Measurements from ENCODE around the gene CASZ1. TPM values are rescaled to one million over a fixed set of nuclear protein-coding genes. Genes with fewer than 3 reads are reported as not detected.

The CASZ1 gene
- total and polyA plus RNA-seq, 4 donors, result 3.4 to 39.0 (median 13.8) TPM

GRCh38 chr1:10615932-10616671 is 180.3 kb downstream of the CASZ1 start:
- Histone ChIP-seq H3K4me3 (ENCODE audit: low read length in 2 of 2) (no peak overlapping the region), H3K36me3 (ENCODE audit: control insufficient read depth in 1 of 2, insufficient read depth in 2 of 2, low read length in 1 of 2) (no peaks in the 10 kb centered on the region), H3K27me3 (ENCODE audit: control insufficient read depth in 1 of 2, insufficient read depth in 2 of 2, low read length in 1 of 2) (no peaks in the 10 kb centered on the region), H3K27ac (ENCODE audit: low read depth in 1 of 2, low read length in 2 of 2) (no peak overlapping the region), H3K9me3 (ENCODE audit: control insufficient read depth, low read length) (no peaks in the 10 kb centered on the region), H3K4me1 (ENCODE audit: control insufficient read depth in 1 of 2, insufficient read depth in 2 of 2, low read length in 2 of 2) (no peaks in the 10 kb centered on the region)
- ATAC-seq (ENCODE audit: low FRiP score), result no peak
- WGBS, 2 donors, result 85 to 90% methylated on average over 27 of the region's 27 CpGs
- no peak for DNase-seq
- intact Hi-C loops (cut with DNase I), result no loop called here

GRCh38 chr1:10615332-10615731 is 181.1 kb downstream of the CASZ1 start:
- no peak overlapping the region for H3K4me3 ChIP-seq (ENCODE audit: low read length in 2 of 2)
- DNase-seq (no peak), ATAC-seq (ENCODE audit: low FRiP score) (no peak)
- H3K27me3 ChIP-seq (ENCODE audit: control insufficient read depth in 1 of 2, insufficient read depth in 2 of 2, low read length in 1 of 2), result no peaks in the 10 kb centered on the region
- no peaks in the 10 kb centered on the region for H3K4me1 ChIP-seq (ENCODE audit: control insufficient read depth in 1 of 2, insufficient read depth in 2 of 2, low read length in 2 of 2)
- no peaks in the 10 kb centered on the region for H3K9me3 ChIP-seq (ENCODE audit: control insufficient read depth, low read length)
- H3K27ac ChIP-seq (ENCODE audit: low read depth in 1 of 2, low read length in 2 of 2), result no peak overlapping the region
- no peaks in the 10 kb centered on the region for H3K36me3 ChIP-seq (ENCODE audit: control insufficient read depth in 1 of 2, insufficient read depth in 2 of 2, low read length in 1 of 2)
- 93 to 95% methylated on average over 13 of the region's 13 CpGs for WGBS, 2 donors
- intact Hi-C loops (cut with DNase I), result no loop called here

- WGBS, 2 donors, result 95 to 96% methylated on average over 18 of the region's 18 CpGs
- DNase-seq (no peak), ATAC-seq (ENCODE audit: low FRiP score) (no peak)
- Histone ChIP-seq H3K4me3 (ENCODE audit: low read length in 2 of 2) (no peak overlapping the region), H3K27me3 (ENCODE audit: control insufficient read depth in 1 of 2, insufficient read depth in 2 of 2, low read length in 1 of 2) (no peaks in the 10 kb centered on the region), H3K4me1 (ENCODE audit: control insufficient read depth in 1 of 2, insufficient read depth in 2 of 2, low read length in 2 of 2) (no peaks in the 10 kb centered on the region), H3K27ac (ENCODE audit: low read depth in 1 of 2, low read length in 2 of 2) (no peak overlapping the region), H3K36me3 (ENCODE audit: control insufficient read depth in 1 of 2, insufficient read depth in 2 of 2, low read length in 1 of 2) (no peaks in the 10 kb centered on the region), H3K9me3 (ENCODE audit: control insufficient read depth, low read length) (no peaks in the 10 kb centered on the region)
- intact Hi-C loops (cut with DNase I), result no loop called here
These were observed 181.8 kb downstream of the CASZ1 start for GRCh38 chr1:10614377-10615225.

GRCh38 chr1:10613861-10614260 is 182.6 kb downstream of the CASZ1 start:
- Histone ChIP-seq H3K9me3 (ENCODE audit: control insufficient read depth, low read length) (no peaks in the 10 kb centered on the region), H3K36me3 (ENCODE audit: control insufficient read depth in 1 of 2, insufficient read depth in 2 of 2, low read length in 1 of 2) (no peaks in the 10 kb centered on the region), H3K27ac (ENCODE audit: low read depth in 1 of 2, low read length in 2 of 2) (no peak overlapping the region), H3K27me3 (ENCODE audit: control insufficient read depth in 1 of 2, insufficient read depth in 2 of 2, low read length in 1 of 2) (no peaks in the 10 kb centered on the region), H3K4me3 (ENCODE audit: low read length in 2 of 2) (no peak overlapping the region), H3K4me1 (ENCODE audit: control insufficient read depth in 1 of 2, insufficient read depth in 2 of 2, low read length in 2 of 2) (no peaks in the 10 kb centered on the region)
- WGBS, 2 donors, result 90 to 93% methylated on average over 8 of the region's 8 CpGs
- ATAC-seq (ENCODE audit: low FRiP score), result no peak
- DNase-seq, result no peak
- intact Hi-C loops (cut with DNase I), result no loop called here

- DNase-seq (no peak), ATAC-seq (ENCODE audit: low FRiP score) (no peak)
- H3K9me3 ChIP-seq (ENCODE audit: control insufficient read depth, low read length), result no peaks in the 10 kb centered on the region
- H3K4me3 ChIP-seq (ENCODE audit: low read length in 2 of 2), result no peak overlapping the region
- WGBS, 2 donors, result 97 to 98% methylated on average over 10 of the region's 10 CpGs
- H3K27ac ChIP-seq (ENCODE audit: low read depth in 1 of 2, low read length in 2 of 2), result no peak overlapping the region
- H3K4me1 ChIP-seq (ENCODE audit: control insufficient read depth in 1 of 2, insufficient read depth in 2 of 2, low read length in 2 of 2), result no peaks in the 10 kb centered on the region
- H3K36me3 ChIP-seq (ENCODE audit: control insufficient read depth in 1 of 2, insufficient read depth in 2 of 2, low read length in 1 of 2), result no peaks in the 10 kb centered on the region
- intact Hi-C loops (cut with DNase I), result no loop called here
- H3K27me3 ChIP-seq (ENCODE audit: control insufficient read depth in 1 of 2, insufficient read depth in 2 of 2, low read length in 1 of 2), result no peaks in the 10 kb centered on the region
These were observed 183.1 kb downstream of the CASZ1 start for GRCh38 chr1:10613340-10613739.

- H3K27me3 ChIP-seq (ENCODE audit: control insufficient read depth in 1 of 2, insufficient read depth in 2 of 2, low read length in 1 of 2), result no peaks in the 10 kb centered on the region
- WGBS, 2 donors, result 86 to 87% methylated on average over 12 of the region's 12 CpGs
- no peak overlapping the region for H3K4me3 ChIP-seq (ENCODE audit: low read length in 2 of 2)
- no peak overlapping the region for H3K27ac ChIP-seq (ENCODE audit: low read depth in 1 of 2, low read length in 2 of 2)
- DNase-seq (no peak), ATAC-seq (ENCODE audit: low FRiP score) (no peak)
- no peaks in the 10 kb centered on the region for H3K9me3 ChIP-seq (ENCODE audit: control insufficient read depth, low read length)
- H3K36me3 ChIP-seq (ENCODE audit: control insufficient read depth in 1 of 2, insufficient read depth in 2 of 2, low read length in 1 of 2), result no peaks in the 10 kb centered on the region
- intact Hi-C loops (cut with DNase I), result no loop called here
- H3K4me1 ChIP-seq (ENCODE audit: control insufficient read depth in 1 of 2, insufficient read depth in 2 of 2, low read length in 2 of 2), result no peaks in the 10 kb centered on the region
These were observed 183.8 kb downstream of the CASZ1 start for GRCh38 chr1:10612436-10613160.

- Histone ChIP-seq H3K36me3 (ENCODE audit: control insufficient read depth in 1 of 2, insufficient read depth in 2 of 2, low read length in 1 of 2) (no peaks in the 10 kb centered on the region), H3K9me3 (ENCODE audit: control insufficient read depth, low read length) (no peaks in the 10 kb centered on the region), H3K4me1 (ENCODE audit: control insufficient read depth in 1 of 2, insufficient read depth in 2 of 2, low read length in 2 of 2) (no peaks in the 10 kb centered on the region), H3K4me3 (ENCODE audit: low read length in 2 of 2) (no peak overlapping the region), H3K27me3 (ENCODE audit: control insufficient read depth in 1 of 2, insufficient read depth in 2 of 2, low read length in 1 of 2) (no peaks in the 10 kb centered on the region), H3K27ac (ENCODE audit: low read depth in 1 of 2, low read length in 2 of 2) (no peak overlapping the region)
- DNase-seq, result no peak
- ATAC-seq (ENCODE audit: low FRiP score), result no peak
- intact Hi-C loops (cut with DNase I), result no loop called here
- WGBS, 2 donors, result 90 to 92% methylated on average over 6 of the region's 6 CpGs
These were observed 185.4 kb downstream of the CASZ1 start for GRCh38 chr1:10610901-10611600.

GRCh38 chr1:10608690-10609089 is 187.8 kb downstream of the CASZ1 start:
- 95 to 96% methylated on average over 2 of the region's 2 CpGs for WGBS, 2 donors

More at GRCh38 chr1:10608690-10609089, 187.8 kb downstream of the CASZ1 start:
- DNase-seq, result no peak
- no peaks in the 10 kb centered on the region for H3K4me1 ChIP-seq (ENCODE audit: control insufficient read depth in 1 of 2, insufficient read depth in 2 of 2, low read length in 2 of 2)
- no peaks in the 10 kb centered on the region for H3K36me3 ChIP-seq (ENCODE audit: control insufficient read depth in 1 of 2, insufficient read depth in 2 of 2, low read length in 1 of 2)
- H3K9me3 ChIP-seq (ENCODE audit: control insufficient read depth, low read length), result no peaks in the 10 kb centered on the region
- no peak overlapping the region for H3K4me3 ChIP-seq (ENCODE audit: low read length in 2 of 2)
- no peak overlapping the region for H3K27ac ChIP-seq (ENCODE audit: low read depth in 1 of 2, low read length in 2 of 2)
- intact Hi-C loops (cut with DNase I), result no loop called here
- no peaks in the 10 kb centered on the region for H3K27me3 ChIP-seq (ENCODE audit: control insufficient read depth in 1 of 2, insufficient read depth in 2 of 2, low read length in 1 of 2)
- no peak for ATAC-seq (ENCODE audit: low FRiP score)

Data from aorta (tissue), 5 donors.